Measurements from ENCODE around the gene SLC18A3. TPM values are rescaled to one million over a fixed set of nuclear protein-coding genes. Genes with fewer than 3 reads are reported as not detected.

Gene SLC18A3
- total RNA-seq, 1 donor from 2014 or later = not detected

DNA sequence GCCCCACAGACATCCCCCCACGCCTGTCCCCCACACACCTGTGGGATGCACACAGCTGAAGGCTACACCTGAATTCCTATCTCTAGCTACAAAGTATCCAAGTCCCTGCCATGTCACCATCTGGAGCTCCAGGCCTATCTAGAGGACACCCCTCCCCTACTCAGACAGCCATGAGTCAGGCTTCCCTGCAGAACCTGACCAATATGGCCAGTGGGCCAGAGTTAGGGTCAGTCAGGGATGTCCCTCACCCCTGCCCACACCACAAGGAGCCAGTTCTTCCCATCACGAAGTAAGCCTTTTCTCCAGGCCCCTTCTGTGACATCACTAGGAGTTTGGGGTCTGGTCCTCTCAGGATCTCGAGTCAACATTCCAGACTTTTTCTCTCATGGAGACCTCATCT is 10.6 kb upstream of the SLC18A3 start:
- Histone ChIP-seq H3K4me3 (no peak overlapping the region), H3K27me3 (no peaks in the 10 kb centered on the region), H3K4me1 (no peaks in the 10 kb centered on the region), H3K9me3 (no peaks in the 10 kb centered on the region), H3K27ac (no peak overlapping the region), H3K36me3 (no peaks in the 10 kb centered on the region)
- TF ChIP-seq, protein P1, sequence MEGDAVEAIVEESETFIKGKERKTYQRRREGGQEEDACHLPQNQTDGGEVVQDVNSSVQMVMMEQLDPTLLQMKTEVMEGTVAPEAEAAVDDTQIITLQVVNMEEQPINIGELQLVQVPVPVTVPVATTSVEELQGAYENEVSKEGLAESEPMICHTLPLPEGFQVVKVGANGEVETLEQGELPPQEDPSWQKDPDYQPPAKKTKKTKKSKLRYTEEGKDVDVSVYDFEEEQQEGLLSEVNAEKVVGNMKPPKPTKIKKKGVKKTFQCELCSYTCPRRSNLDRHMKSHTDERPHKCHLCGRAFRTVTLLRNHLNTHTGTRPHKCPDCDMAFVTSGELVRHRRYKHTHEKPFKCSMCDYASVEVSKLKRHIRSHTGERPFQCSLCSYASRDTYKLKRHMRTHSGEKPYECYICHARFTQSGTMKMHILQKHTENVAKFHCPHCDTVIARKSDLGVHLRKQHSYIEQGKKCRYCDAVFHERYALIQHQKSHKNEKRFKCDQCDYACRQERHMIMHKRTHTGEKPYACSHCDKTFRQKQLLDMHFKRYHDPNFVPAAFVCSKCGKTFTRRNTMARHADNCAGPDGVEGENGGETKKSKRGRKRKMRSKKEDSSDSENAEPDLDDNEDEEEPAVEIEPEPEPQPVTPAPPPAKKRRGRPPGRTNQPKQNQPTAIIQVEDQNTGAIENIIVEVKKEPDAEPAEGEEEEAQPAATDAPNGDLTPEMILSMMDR (IDR thresholded peaks at IDR 0.05) = no peak
- peak in 1 of 2 donors; percentile 37 for DNase-seq (ENCODE audit: low spot score in 2 of 2)
- intact Hi-C loops (cut with DNase I) = loop anchor here (10.0 kb wide), 1 partner anchor 465 kb away; the partner anchor contains the start of gene WASHC2A

- no peaks in the 10 kb centered on the region for H3K27me3 ChIP-seq
- DNase-seq (ENCODE audit: low spot score in 2 of 2) = peak in 1 of 2 donors; percentile 49
- H3K27ac ChIP-seq = no peak overlapping the region
- TF ChIP-seq, protein P1 (IDR thresholded peaks at IDR 0.05) = no peak
- no peaks in the 10 kb centered on the region for H3K36me3 ChIP-seq
- no peaks in the 10 kb centered on the region for H3K9me3 ChIP-seq
- intact Hi-C loops (cut with DNase I) = no loop called here
- no peak overlapping the region for H3K4me3 ChIP-seq
- H3K4me1 ChIP-seq = no peaks in the 10 kb centered on the region
Observed at GRCh38 chr10:49600046-49600445, 10.1 kb upstream of the SLC18A3 start.

DNA sequence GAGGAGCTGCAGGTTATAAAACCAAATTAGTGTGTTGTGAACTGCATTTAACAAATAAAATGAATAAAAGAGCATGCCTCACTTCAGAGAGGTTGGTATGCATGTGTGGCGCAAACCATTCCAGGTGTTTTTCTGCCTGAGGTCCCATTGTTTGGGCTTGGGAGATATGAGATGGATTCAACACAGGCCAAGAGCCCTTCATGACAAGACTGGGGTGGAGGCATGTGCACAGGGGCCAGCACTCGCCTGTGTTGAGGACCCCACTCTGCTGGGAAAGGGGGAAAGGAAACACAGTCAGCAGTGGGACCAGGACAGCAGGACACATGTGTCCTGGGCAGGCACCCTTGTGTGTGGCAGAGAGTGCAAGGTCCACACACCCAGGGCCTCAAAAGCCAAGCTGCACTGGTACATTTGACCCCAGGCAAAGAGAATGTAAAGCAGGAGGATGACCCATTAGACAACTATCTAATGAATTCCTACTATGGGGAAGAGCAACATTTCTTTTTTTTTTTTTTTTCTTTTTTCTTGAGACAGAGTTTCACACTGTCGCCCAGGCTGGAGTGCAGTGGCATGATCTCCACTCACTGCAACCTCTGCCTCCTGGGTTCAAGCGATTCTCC is 9.2 kb upstream of the SLC18A3 start:
- DNase-seq (ENCODE audit: low spot score in 2 of 2) = peak in 1 of 2 donors; percentile 28
- Histone ChIP-seq H3K36me3 (no peaks in the 10 kb centered on the region), H3K4me3 (no peak overlapping the region), H3K27ac (no peak overlapping the region), H3K27me3 (no peaks in the 10 kb centered on the region), H3K4me1 (no peaks in the 10 kb centered on the region), H3K9me3 (no peaks in the 10 kb centered on the region)
- TF ChIP-seq, protein P1 (IDR thresholded peaks at IDR 0.05) = no peak
- intact Hi-C loops (cut with DNase I) = no loop called here

DNA sequence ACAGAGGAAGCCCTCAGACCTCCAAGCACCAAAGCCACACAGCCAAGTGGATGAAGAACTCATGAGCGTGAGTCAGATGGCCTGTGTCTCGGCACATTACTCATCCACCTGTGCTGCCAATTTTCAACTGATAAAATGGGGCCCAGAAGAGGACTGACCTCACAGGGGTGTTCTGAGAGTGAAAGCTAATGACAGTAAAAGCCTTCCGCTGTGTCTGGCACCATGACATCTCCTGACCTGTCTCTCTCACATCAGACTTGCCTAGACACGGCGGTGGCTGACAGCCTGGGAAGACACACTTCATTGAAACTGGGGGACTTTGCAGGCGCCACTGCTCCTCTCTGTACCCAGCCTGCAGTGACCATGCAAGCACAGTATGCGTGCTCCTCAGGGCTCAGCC is 8.3 kb upstream of the SLC18A3 start:
- Histone ChIP-seq H3K36me3 (no peaks in the 10 kb centered on the region), H3K4me3 (no peak overlapping the region), H3K27me3 (no peaks in the 10 kb centered on the region), H3K27ac (no peak overlapping the region), H3K9me3 (no peaks in the 10 kb centered on the region), H3K4me1 (no peaks in the 10 kb centered on the region)
- intact Hi-C loops (cut with DNase I) = no loop called here
- TF ChIP-seq, protein P1 (IDR thresholded peaks at IDR 0.05) = no peak
- peak in 1 of 2 donors; percentile 51 for DNase-seq (ENCODE audit: low spot score in 2 of 2)

- DNase-seq (ENCODE audit: low spot score in 2 of 2) = no peak
- H3K36me3 ChIP-seq = no peaks in the 10 kb centered on the region
- TF ChIP-seq, protein P1 (IDR thresholded peaks at IDR 0.05) = no peak
- intact Hi-C loops (cut with DNase I) = no loop called here
- no peaks in the 10 kb centered on the region for H3K27me3 ChIP-seq
- H3K9me3 ChIP-seq = no peaks in the 10 kb centered on the region
- no peak overlapping the region for H3K4me3 ChIP-seq
- no peak overlapping the region for H3K27ac ChIP-seq
- no peaks in the 10 kb centered on the region for H3K4me1 ChIP-seq
Observed at GRCh38 chr10:49602380-49603023, 7.6 kb upstream of the SLC18A3 start.
